T-helper 2 cell (primary cell): ENCODE results near the gene THAP4.
"Not testable (repeated sequence)": the region's sequence is repeated elsewhere in the genome, so short reads cannot be mapped to it uniquely, and the experiment has no call there.

Experiments used
- DNase-seq, 5 experiments: peaks; one replicate each; pipeline versions ENCODE4 v3.0.0 to v3.0.0-alpha.2; 2012 to 2022

THAP4 gene

DNA sequence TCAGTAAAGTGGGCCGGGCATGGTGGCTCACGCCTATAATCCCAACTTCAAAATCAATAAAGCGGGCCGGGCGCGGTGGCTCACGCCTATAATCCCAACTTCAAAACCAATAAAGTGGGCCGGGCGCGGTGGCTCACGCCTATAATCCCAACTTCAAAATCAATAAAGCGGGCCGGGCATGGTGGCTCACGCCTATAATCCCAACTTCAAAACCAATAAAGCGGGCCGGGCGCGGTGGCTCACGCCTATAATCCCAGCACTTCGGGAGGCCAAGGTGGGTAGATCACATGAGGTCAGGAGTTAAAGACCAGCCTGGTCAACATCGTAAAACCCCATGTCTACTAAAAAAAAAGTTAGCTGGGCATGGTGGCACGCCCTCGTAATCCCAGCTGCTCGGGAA lies 25.8 kb upstream of the THAP4 start:
- not testable (repeated sequence) for DNase-seq

DNA sequence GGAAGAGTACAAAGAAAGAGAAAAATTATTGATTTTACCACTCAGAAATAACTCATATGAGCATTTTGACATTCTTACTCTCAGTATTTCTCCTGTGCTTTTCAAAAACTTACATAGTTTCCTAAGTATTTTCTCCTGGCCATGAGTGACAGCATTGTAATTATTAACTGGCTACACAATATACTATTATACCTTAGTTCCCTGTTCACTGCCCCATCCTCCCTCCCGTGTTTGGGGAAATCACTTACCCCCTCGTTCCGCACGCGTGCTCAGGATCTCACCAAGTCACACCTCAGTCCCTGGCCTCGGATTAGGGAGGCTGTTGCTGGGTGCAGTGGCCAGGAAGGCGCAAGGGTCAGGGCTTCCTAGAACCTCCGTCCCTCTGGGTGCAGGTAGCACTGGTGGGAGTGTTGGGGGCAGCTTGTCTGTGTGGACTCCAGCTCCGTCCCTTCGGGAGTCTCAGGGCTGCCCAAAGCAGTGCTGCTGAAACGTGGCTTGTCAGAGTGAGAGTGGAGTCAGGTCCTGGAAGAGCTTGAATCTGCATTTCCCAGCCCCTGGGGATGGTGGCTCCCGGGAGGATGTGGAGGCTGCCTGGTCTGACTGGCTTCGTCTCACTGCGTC lies 23.7 kb upstream of the THAP4 start:
- no peak for DNase-seq

DNA sequence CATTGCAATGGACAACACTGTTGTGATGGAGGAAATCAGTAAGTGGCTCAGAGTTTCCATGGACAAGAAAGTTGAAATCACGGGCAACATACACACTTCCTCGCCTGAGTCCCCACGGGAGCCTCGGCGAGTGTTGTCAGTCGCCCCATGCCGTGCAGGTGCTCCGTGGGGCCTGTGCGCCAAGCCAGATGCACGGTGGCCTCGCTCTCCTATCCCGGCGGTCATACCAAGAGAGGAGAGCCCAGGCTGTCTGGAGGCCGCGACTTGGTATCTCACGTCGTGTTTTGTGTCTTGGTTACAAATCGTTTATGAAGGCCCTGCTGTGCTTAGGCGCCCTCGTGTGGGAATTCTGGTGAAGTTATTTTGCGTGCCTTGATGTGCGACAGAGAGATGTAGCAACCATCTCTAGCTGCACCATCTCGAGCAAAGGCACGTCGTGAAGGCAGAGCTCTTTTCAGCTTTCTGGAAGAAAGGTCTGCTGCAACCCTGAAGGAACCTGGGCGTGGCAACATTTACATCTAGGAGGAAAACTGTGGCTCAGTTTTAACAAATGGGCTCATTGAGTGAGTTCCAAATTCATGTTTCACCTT lies 22.3 kb upstream of the THAP4 start:
- DNase-seq = peak in 1 of 5 experiments; percentile 69

DNA sequence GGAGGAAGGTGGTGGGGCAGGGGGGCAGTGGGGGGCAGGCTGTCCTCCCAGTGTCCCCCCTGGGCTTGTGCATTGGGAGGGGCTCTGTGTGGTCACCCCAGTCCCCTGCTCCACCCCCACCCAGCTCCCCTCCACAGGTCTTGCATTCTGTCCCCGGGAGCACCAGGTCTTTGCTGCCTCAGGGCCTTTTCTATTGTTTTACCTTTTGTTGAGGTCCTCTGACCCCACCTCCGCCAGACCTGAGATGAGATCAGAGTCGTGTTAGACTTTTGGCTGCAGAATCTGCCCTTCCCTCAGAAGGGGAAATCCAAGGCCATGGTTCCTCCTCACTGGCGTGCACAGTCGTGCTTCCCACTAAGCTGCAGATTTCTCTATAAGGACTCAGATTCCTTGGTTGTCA lies 21.3 kb upstream of the THAP4 start:
- no peak for DNase-seq

DNA sequence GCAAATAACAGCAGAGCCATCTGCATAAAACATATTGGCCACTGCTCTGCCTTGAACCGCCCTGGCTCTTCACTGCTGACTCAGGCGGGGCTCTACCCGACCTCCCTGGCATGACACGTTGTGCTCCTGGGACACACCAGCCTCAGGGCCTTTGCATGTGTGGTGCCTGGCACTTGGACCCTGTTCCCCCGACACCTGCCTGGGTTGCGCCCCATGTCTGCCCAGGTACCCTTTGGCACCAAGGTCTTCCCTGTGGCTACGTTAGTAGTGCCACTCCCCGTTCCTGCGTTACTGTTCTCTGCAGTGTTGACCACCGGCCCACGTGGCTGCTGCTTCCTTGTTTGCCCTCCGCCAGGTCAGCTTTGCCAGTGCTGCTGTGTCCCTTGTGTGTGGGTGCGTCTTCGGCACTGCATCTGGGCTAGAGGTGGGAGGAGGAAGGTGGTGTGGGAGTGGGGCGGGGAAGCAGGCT lies 20.9 kb upstream of the THAP4 start:
- DNase-seq = no peak

DNA sequence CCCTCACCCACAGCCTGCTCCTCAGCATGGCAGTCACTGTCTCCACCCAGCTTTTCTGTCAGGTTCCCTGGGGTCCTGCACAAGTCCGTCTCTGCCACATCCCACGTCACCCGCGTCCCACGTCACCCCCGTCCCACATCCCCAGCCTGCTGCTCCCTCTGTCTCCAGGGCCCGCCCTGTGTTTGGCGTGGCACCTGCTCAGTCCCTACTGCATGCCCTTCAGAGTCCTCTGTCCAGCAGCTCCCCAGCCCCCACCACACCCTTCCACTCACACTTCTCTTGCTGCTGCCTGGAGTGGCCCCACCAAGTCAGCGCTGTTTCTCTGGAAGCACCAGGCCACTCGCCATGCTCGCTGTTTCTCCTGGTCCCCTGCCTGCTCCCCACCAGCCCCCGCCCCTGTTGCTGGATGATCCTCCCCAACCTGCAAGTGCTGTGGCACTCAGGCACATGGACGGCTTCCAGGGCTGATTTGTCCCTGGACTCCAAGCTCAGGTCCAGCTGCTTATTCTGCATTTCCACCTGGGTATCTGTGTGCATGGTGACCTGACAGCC lies 19.3 kb upstream of the THAP4 start:
- DNase-seq = no peak

DNA sequence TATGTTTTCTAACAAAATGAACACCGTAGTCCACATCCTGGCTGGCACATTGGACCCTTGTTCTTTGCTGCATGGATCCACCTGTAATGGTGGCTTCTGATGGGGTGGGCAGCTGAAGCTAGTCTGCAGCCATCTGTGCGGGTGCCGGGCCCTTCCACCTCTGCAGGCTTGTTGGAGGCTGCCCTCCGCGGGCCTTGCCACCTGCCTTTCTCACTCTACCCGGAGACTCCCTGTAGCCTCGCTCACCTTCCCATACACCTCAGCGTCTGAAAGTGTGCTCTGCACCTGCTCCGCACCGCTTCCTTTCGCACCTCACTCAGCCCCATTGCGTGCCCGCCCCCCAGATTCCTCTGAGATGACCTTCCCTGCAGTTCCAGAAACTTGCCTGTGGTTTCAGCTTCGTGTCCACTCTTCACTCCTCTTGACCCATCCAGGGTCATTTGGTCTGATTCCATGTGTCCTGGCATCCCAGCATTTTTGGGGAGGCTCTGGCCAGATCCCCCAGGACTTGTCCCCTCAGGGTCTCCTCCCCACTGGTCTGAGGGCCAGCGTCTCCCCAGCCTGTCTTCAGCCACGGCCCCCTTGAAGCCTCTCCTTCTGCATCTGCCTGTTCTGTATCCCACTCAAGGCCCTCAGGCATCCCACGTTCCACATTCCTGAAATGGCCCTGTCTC lies 18.7 kb upstream of the THAP4 start:
- DNase-seq = no peak

DNA sequence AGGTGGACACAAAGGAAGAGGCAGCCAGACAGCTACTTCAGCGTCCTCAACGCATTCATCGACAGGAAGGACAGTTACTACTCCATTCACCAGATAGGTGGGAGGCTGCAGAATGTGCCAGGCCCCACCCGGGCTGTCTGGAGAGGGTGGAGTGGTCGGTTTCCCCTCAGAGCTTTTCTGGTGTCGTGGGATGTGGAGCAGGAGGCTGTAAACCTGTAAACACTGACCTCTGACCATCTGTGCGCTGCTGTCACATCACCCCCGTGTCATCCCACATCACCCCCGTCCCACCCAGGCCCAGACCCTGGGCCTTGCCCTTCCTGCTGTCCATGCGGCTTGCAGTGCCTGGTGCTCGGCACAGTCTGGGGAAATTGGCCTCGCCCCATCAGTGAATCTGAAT lies 17.6 kb upstream of the THAP4 start:
- no peak for DNase-seq

DNA sequence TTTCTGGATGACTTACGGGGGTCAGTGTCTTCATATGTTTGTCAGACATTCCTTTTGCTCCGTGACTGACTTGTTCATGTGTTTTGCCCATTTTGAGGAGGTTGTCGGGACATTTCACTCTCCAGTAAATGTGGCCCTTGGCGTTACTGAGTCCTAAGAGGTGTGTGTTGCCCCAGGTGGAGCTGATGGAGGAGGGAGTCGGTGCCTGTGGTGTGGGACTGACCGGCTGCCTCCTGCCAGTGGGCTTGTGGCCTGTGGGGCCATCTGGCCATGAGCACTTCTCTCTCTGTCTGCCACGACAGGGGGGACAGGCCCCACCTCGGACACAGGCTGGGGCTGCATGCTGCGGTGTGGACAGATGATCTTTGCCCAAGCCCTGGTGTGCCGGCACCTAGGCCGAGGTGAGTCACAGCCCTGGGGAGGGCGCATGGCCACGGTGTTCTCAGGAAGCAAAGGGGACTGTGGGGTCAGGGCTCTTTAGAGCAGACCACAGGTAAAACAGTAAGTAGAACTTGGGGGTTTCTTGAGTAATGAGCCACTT lies 16.3 kb upstream of the THAP4 start:
- DNase-seq = no peak

DNA sequence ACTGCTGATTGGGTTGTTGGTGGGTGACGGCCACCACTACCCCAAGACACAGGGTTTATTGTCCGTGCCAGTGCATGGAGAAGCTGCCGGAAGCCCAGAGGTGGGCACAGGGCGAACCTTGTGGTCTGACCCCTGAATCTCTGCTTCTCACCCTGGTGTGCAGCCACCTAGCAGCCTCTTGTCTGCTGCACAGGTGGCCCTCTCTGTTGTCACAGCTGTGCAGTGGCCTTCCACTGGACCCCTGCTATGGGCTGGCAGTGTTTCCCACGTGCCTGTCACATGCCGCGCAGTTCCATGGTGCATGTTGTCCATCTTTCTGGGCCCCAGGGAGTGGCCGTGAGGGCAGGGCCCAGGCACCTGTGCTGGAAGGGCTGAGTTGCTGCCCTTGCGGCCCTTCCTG lies 15.8 kb upstream of the THAP4 start:
- DNase-seq = no peak

DNA sequence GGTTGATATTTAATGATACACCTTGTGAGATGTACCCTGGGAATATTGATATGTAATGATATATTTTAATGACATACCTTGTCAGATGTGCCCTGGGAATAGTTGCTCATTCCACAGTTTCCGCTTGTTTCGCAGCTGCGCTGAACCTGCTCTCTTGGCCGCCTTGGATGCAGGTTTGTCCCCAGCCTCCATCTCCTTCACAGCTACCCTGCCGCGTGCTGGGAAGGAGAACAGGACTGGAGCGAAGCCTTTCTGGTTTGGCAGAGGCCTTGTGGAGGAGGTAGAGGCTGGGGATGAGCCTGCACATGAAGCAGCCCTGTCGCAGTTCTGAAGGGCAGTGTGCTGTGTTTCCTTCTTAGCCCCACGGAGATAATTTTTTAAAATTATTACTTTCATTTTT lies 15.2 kb upstream of the THAP4 start:
- no peak for DNase-seq

DNA sequence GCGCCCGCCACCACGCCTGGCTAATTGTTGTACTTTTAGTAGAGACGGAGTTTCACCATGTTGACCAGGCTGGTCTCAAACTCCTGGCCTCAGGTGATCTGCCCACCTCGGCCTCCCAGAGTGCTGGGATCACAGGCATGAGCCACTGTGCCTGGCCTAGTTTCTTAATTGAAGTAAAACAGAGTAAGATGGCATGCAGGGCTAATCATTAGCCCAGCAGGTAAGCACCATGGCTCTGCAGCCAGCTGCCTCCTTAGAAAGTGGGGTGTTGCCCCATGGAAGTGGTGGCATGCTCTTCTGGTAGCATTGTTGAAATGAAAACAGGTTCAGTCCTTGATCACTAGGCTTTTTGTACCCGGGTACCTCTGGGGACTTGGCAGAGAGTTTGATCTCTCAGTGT lies 13.0 kb upstream of the THAP4 start:
- no peak for DNase-seq

DNA sequence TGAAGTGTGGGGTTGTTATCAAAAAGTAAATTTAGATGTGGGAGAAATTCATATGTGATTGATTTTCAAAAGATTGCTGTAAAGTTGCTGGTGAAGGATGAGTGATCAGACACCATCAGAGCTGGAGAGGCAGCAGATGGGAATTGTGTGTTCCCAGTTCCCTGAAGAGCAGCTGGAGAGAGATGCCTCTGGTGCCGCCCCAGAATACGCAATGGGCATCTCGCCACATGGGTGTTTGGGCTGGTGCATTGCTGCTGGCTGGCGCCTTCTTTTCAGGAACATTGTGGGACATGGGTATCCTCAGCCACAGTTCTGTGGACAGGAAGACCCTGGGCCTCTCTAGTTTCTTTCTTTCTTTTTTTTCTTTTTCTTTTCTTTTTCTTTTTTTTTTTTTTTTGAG lies 12.4 kb upstream of the THAP4 start:
- DNase-seq = no peak

DNA sequence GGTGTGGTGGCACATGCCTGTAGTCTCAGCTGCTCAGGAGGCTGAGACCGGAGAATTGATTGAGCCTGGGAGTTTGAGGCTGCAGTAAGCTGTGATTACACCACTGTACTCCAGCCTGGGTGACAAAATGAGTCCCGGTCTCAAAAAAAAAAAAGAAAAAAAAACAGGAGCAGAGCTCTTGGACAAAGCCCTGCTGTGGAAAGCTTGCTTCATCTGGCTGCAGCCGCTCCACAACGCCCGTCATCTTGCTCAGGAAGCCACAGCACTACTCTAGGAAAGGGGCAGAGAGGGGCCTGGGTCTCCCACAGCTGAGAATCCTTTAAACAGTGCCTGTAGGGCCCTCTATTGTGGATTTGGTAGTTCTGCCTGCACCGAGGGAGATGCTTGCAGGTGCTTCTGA lies 11.5 kb upstream of the THAP4 start:
- no peak for DNase-seq

DNA sequence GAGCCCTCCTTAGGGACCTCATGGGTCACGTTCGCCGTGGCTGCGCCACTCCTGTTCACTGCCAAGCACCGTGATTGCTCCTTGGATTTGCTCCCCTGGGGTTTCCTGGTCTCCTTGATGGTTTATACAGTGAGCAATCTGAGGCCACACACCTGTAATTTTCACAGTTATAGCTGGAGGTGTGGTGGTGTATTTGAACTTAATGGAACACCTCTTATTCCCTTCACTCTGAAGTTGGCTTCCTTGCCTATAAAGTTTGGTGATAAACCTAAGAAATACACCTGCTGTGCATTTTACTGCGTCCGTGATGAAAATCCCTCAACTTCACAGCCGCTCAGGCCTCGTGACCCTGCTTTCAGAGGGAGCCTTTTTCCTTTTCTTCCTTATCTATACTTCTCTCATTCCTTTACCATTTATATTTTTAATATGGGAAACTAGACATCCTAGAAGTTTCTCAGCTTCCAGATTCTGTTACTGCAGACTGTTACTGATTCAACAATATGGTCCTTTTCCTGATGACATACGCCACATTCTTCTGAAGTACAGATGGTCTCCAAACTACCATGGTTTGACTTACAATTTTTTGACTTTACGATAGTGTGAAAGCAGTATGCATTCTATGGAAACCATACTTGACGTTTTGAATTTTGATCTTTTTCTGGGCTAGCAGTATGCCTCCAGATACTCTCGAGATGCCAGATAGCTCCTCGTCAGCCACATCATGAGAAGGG lies 9.1 kb upstream of the THAP4 start:
- DNase-seq = no peak

DNA sequence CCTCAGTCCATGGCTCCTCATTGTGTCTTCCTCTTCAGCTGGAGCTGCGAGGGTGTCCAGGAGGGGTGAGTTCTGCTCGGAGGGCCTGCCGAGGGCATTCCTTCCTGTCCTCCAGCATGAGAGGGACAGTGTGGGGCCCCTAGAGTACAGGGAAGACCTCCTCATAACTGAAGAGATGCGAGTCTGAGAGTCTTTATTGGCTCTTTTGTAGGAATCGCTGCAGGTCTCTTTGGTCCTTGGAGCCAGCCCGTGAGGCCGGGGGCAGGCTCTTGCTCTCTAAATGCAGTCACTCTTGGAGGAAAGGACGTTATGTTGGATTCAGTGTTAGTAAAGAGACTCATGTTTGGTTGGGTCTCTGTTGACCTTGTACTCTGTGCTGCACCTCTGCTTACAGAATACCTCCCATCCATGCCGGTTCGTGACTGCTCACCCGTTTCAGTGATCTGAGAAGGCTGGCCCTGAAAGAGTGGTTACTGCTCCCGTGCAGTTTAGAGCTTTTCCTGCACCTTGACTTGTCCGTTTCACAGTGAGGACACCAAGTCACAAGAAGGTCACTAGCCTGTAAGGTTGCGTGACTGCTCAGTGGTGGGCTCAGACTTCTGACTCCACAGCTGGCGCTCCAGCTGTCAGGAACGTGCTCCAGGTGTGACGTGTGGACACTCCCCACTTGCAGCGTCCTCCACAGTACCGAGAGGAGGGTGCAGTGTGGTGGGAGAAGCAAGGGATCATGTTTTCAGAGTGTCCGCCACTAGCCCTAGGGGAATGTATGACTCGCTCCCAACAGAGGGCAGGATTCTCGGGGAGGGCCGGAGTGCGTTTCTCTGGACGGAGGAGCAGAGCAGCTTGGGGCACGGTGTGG lies 8.3 kb upstream of the THAP4 start:
- DNase-seq = no peak

DNA sequence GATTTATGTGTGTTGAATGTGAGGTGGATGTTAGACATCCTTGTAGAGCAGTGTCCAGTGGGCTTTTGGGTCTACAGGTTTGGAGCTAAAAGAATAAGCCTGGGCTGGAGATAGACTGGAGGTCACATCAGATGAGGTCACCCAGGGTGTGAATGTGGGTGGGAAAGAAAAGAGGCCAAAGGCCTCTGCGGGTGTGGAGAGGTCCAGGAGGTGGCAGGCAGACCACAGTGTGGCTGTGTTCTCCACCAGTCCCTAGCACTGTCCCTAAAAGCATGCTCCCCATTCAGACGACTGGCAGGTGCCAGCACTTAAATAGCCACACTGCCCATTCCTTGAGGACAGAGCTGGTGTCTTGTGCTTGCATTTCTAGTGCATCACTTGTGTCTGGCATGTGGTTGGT lies 4.7 kb upstream of the THAP4 start:
- no peak for DNase-seq

DNA sequence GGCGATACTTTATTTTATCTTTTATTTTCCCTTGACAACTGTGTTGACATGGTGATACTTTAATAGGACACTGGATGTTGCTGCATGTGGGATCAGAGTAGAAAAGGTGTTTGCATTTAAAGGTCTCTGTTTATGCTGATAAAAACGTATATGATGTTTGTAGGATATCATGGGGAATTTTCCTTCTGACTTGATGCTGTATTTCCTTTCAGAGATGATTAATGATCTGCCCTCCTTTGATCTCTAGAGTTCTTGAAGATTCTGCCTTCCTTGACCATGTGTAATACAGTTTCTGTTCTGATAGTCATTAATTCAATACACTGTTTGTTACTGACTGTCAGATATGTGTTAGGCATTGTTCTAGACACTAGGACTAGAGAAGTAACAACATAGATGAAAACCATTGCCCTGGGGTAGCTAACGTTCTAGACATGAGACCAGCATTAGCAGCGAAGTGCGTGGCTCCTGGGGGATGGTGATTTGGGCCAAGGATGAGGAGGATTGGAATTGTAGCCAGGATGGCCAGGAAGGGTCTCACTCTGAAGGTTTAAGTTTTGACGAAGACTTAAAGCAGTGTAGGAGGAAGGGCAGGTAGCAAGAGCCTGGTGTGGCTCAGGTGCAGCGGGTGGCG lies 3.3 kb upstream of the THAP4 start:
- DNase-seq = no peak

DNA sequence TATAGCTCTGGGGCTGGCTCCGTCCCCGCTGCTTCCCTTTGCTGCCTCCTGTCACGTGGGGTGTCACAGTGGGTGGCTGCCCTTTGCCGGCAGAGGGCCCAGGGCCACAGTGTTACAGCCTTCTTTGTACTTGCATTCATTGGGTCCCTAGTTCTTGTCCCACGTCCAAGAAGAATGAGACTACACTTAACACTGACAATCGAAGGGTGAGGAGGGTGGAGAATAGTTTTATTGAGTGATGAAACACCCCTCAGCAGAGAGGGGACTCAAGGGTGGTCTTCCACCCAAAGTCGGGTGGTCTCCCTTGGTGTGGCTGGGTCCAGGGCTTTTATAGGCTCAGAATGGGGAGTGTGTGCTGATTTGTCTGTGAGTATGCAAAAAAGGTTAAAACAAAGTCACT lies 2.4 kb upstream of the THAP4 start:
- DNase-seq = no peak

DNA sequence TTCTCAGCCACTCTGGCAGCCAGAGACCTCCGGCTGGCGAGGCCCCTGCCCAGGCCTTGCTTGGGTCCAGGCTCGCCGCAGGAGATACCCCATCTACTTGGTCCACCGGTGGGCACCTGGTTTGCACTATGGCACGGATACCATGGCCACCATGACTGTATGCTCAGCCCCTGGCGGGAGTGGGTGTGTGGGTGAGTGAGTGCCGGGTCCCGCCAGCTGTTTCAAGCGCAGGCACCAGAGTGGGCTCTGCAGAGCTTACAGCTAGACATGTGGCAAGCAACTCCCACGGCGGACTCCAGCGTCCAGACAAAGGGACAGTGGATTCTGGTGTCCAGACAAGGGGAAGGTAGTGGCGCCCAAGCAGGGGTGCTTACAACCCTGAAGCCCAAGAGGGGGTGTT lies 2.0 kb upstream of the THAP4 start:
- no peak for DNase-seq

DNA sequence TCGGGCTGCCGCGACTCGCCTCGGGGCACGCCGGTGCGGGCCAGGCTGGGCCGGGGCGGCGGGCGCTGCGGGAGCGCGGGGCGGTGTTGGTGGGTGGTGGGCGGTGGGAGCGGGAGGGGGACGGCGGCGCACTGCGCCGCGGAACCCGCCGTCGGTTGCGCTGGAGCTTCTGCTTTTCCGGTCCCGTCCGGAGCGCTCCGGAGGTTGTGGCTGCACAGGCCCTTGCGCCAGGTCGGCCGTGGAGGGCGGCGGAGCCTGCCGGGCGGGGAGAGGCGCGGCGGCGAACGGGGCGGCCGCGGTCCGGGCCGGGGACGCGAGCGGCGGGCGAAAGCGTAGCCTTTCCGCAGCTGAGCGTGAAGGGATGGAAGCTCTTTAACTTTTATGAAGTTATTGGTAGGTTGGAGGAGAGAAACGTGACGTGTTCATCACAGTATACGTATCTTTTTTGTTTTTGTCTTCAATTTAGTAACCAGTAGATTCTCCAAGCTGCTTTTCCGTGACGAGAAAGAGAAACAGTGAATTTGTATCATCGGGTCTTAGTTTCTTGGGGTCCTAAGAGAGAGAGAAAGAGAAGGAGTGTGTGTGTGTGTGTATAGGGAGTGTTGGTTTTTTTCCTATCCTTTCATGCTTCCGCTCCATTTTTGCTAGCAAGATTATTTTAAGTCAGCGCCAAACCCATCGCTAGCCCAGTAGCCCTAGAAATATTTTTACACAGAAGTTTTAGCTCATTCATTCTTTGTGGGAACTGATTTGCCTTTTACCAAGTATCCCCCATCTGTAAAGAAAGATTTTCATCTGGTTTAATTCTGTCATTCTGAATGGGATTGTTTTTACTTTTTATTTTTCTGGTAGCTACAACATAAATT lies 1.1 kb upstream of the THAP4 start:
- peak in 2 of 5 experiments; percentile 24 to 40 for DNase-seq
